ENCODE data around the gene CXCL16.
A peak's percentile ranks its signal among the peaks of the same experiment; 100 is the strongest.
"Not testable (repeated sequence)": the region's sequence is repeated elsewhere in the genome, so short reads cannot be mapped to it uniquely, and the experiment has no call there.

CXCL16 gene

DNA sequence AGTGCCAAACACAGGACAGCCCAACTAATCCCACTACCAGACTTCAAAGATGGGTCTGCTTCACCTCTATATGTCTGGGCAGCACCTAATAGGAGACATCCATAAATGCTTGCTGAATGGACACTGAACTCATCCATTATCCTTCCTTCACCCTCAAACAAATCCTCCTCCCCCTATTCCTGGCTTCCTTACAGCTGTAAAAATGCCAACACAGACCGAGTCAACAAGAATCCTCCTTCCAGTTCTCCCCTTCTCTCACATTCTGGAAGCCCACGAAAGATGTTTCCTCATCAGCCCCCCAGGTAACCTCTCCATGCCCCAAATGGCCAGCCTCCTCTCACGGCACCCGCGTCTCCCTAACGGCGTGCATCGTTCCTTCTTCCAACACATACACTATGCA, 48.0 kb downstream of the CXCL16 start:
- DNase-seq = peak; percentile 20

DNA sequence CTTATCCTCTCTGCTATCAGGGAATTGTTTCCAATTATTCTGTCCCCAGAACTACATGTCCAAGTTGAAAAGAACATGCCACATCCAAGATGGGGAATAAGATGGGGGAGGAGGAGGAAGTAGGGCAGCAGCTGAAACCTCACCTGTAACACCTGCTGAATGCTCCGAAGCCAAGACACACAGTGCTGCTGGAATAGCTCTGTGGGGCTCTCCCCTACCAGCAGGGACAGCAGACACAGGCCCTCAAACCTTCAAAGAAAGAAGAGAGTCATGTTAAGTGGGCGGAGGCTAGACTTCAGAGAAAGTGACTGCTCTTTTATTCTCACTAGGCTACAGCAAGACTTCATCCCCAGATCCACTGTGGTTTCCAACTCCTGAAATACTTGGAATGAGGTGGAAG, 49.0 kb downstream of the CXCL16 start:
- DNase-seq = no peak

DNA sequence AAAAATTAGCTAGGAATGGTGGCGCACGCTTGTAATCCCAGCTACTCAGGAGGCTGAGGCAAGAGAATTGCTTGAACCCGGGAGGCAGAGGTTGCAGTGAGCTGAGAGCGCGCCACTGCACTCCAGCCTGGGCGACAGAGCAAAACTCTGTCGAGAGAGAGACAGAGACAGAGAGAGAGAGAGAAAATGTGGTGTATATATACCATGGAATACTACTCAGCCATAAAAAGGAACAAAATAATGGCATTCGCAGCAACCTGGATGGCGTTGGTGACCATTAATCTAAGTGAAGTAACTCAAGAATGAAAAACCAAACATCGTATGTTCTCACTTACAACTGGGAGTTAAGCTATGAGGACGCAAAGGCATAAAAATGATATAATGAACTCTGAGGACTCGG, 49.9 kb downstream of the CXCL16 start:
- DNase-seq = not testable (repeated sequence)

DNA sequence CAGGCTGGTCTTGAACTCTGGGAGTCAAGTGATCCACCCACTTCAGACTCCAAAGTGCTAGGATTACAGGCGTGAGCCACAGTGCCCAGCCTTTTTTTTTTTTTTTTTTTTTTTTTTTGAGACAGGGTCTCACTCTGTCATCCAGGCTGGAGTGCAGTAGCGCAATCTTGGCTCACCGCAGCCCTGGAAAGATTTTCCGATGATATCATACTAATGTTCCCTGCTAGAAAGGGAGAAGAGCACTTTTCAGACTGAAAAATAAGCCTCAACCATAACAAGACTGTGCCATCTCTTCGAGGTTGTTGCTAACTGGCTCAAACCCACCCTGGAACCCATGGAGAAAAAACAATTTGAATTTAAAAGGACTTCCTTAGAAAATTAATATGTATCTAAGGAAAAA, 56.0 kb downstream of the CXCL16 start:
- DNase-seq = not testable (repeated sequence)
